Measurements from ENCODE around the gene LAMC1. TPM values are rescaled to one million over a fixed set of nuclear protein-coding genes. Genes with fewer than 3 reads are reported as not detected.

LAMC1 gene
- polyA plus RNA-seq, 1 of the 3 experiments (the other 2 are of a cell fraction) = 101 TPM

- no peak overlapping the region for H3K4me2 ChIP-seq
- no peaks in the 10 kb centered on the region for H3K9me3 ChIP-seq
- no peak overlapping the region for H3K9ac ChIP-seq
- H3K27ac ChIP-seq (ENCODE audit: low read depth in 2 of 2, low read length in 1 of 2) = no peak overlapping the region
- 81% methylated on average over 7 of the region's 7 CpGs for WGBS (ENCODE audit: low lambda C conversion rate)
- no peaks in the 10 kb centered on the region for H3K36me3 ChIP-seq (replicated peaks in 1 of 2; ENCODE audit: control insufficient read depth in 1 of 2, insufficient read depth in 2 of 2, low read length in 1 of 2)
- ChIA-PET CTCF (no interaction called here), POLR2A (no interaction called here)
- H4K20me1 ChIP-seq (ENCODE audit: insufficient read depth) = no peaks in the 10 kb centered on the region
- H3K79me2 ChIP-seq (ENCODE audit: insufficient read depth) = no peaks in the 10 kb centered on the region
- no peak overlapping the region for H2AFZ ChIP-seq (ENCODE audit: low read depth)
- TF ChIP-seq GATA2 (CRISPR knock-in tag; IDR thresholded peaks at IDR 0.05) (no peak), SIN3A (IDR thresholded peaks at IDR 0.05; ENCODE audit: borderline replicate concordance, low read depth, low read length) (no peak), NRF1 (IDR thresholded peaks at IDR 0.05; ENCODE audit: low read depth, low read length) (no peak), SMC3 (IDR thresholded peaks at IDR 0.05; ENCODE audit: low read depth, low read length) (no peak), ZBTB33 (IDR thresholded peaks at IDR 0.05; ENCODE audit: borderline replicate concordance, low read depth) (no peak), TAF1 (IDR thresholded peaks at IDR 0.05; ENCODE audit: borderline replicate concordance, low read depth, low read length) (no peak), FOXM1 (IDR thresholded peaks at IDR 0.05; ENCODE audit: low read depth) (no peak), EP300 (IDR thresholded peaks at IDR 0.05; ENCODE audit: borderline replicate concordance in 1 of 2, low read depth in 1 of 2, low read length in 1 of 2) (no peak), RCOR1 (IDR thresholded peaks at IDR 0.05; ENCODE audit: low read length) (no peak), YY1 (IDR thresholded peaks at IDR 0.05; ENCODE audit: low read depth) (no peak), NFIC (IDR thresholded peaks at IDR 0.05; ENCODE audit: borderline replicate concordance) (no peak)
- TF ChIP-seq, protein P1, sequence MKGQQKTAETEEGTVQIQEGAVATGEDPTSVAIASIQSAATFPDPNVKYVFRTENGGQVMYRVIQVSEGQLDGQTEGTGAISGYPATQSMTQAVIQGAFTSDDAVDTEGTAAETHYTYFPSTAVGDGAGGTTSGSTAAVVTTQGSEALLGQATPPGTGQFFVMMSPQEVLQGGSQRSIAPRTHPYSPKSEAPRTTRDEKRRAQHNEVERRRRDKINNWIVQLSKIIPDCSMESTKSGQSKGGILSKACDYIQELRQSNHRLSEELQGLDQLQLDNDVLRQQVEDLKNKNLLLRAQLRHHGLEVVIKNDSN (IDR thresholded peaks at IDR 0.05; ENCODE audit: borderline replicate concordance, low read depth) = no peak
- TF ChIP-seq, protein P2, sequence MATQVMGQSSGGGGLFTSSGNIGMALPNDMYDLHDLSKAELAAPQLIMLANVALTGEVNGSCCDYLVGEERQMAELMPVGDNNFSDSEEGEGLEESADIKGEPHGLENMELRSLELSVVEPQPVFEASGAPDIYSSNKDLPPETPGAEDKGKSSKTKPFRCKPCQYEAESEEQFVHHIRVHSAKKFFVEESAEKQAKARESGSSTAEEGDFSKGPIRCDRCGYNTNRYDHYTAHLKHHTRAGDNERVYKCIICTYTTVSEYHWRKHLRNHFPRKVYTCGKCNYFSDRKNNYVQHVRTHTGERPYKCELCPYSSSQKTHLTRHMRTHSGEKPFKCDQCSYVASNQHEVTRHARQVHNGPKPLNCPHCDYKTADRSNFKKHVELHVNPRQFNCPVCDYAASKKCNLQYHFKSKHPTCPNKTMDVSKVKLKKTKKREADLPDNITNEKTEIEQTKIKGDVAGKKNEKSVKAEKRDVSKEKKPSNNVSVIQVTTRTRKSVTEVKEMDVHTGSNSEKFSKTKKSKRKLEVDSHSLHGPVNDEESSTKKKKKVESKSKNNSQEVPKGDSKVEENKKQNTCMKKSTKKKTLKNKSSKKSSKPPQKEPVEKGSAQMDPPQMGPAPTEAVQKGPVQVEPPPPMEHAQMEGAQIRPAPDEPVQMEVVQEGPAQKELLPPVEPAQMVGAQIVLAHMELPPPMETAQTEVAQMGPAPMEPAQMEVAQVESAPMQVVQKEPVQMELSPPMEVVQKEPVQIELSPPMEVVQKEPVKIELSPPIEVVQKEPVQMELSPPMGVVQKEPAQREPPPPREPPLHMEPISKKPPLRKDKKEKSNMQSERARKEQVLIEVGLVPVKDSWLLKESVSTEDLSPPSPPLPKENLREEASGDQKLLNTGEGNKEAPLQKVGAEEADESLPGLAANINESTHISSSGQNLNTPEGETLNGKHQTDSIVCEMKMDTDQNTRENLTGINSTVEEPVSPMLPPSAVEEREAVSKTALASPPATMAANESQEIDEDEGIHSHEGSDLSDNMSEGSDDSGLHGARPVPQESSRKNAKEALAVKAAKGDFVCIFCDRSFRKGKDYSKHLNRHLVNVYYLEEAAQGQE (IDR thresholded peaks at IDR 0.05; ENCODE audit: low read depth, low read length) = no peak
- no peaks in the 10 kb centered on the region for H3K9me2 ChIP-seq
- peaks cover 5 to 11% of the 10 kb centered on the region in 2 experiments; a peak in 3 of 4 replicates for H3K4me1 ChIP-seq (ENCODE audit: control insufficient read depth in 1 of 2, insufficient read depth in 2 of 2, low read depth in 1 of 2, low read length in 1 of 2)
- no peak overlapping the region for H3K4me3 ChIP-seq (ENCODE audit: low read depth in 2 of 2, low read length in 1 of 2)
- no peaks in the 10 kb centered on the region for H3K27me3 ChIP-seq (ENCODE audit: insufficient read depth)
- H3F3A ChIP-seq (replicated peaks; ENCODE audit: insufficient read depth) = no peaks in the 10 kb centered on the region
- DNase-seq = no peak
Observed at GRCh38 chr1:183178545-183178944, 155.3 kb downstream of the LAMC1 start.

Data from SK-N-SH (cell line).